Esophagus muscularis mucosa (tissue), 4 donors: ENCODE data around the gene TRAF1. TPM values are rescaled to one million over a fixed set of nuclear protein-coding genes. Genes with fewer than 3 reads are reported as not detected.
A peak's percentile ranks its signal among the peaks of the same experiment; 100 is the strongest.

Source experiments
- DNase-seq: peaks from one replicate; pipeline ENCODE4 v3.0.0-alpha.2; 2017; ENCODE audit errors: extremely low spot score
- H3K27ac ChIP-seq, 4 donors: fragments of 200-600 bp; sonication (generic); replicated peaks in 1 of 4; 1 replicate in 3 of 4; 2 replicates in 1 of 4; pipeline ENCODE4 v1.5.1; 2016 to 2019; ENCODE audit warnings: mild to moderate bottlenecking in 1 of 4
- H3K27me3 ChIP-seq, 4 donors: fragments of 200-600 bp; sonication (generic); one replicate each; pipeline versions ENCODE4 v1.5.1 to v1.6.0; 2016 to 2019
- H3K36me3 ChIP-seq, 4 donors: fragments of 200-600 bp; sonication (generic); one replicate each; pipeline ENCODE4 v1.5.1; 2016 to 2019
- H3K4me1 ChIP-seq, 4 donors: fragments of 200-600 bp; sonication (generic); one replicate each; pipeline ENCODE4 v1.5.1; 2016 to 2019
- H3K4me3 ChIP-seq, 4 donors: fragments of 200-600 bp; sonication (generic); 1 replicate in 2 of 4; 2 replicates in 2 of 4; pipeline ENCODE4 v1.5.1; 2016 to 2019; ENCODE audit warnings: mild to moderate bottlenecking in 4 of 4, moderate library complexity in 1 of 4
- H3K9me3 ChIP-seq, 4 donors: fragments of 200-600 bp; sonication (generic); 1 replicate in 3 of 4; 2 replicates in 1 of 4; pipeline ENCODE4 v1.5.1; 2016 to 2019
- EP300 ChIP-seq: sonication (generic); formaldehyde crosslinking; IDR thresholded peaks from one replicate; pipeline ENCODE4 v1.6.1; 2017; ENCODE audit warnings: antibody characterized with exemption
- POLR2A ChIP-seq: fragments of 450-650 bp; IDR thresholded peaks from one replicate; pipeline ENCODE4 v1.6.1; 2017; ENCODE audit warnings: antibody characterized with exemption, moderate library complexity, mild to moderate bottlenecking, low read depth
- POLR2AphosphoS5 ChIP-seq, 2 donors: sonication (generic); formaldehyde crosslinking; IDR thresholded peaks; one replicate each; pipeline ENCODE4 v1.6.1; 2017; ENCODE audit warnings: antibody characterized with exemption in 2 of 2
- WGBS: methylation state at CpG from one replicate; pipeline ENCODE4 v1.1.5; 2018; 5-methylcytosine and 5-hydroxymethylcytosine counted together
- intact Hi-C: fragments of 100-400 bp; cut with DNase I; formaldehyde crosslinking; loops from one replicate; pipeline ENCODE4 v1.15.1; 2023
- total RNA-seq, 4 donors: library from RNA; depleted of rRNA; stranded (reverse); fragments of >200 nt; gene quantifications; one replicate each; pipeline versions ENCODE4 v1.1.0 to v1.2.1, GENCODE V29; 2016
- TF ChIP-seq, protein P1 (sequence below), 3 experiments: fragments of 200-600 bp in 2 of 3; fragments of 450-650 bp in 1 of 3; sonication (generic) in 2 of 3; IDR thresholded peaks; one replicate each; pipeline ENCODE4 v1.5.1; 2017 to 2019; ENCODE audit warnings: antibody characterized with exemption in 3 of 3, mild to moderate bottlenecking in 2 of 3, moderate library complexity in 1 of 3

Gene TRAF1
- total RNA-seq, 4 donors from 2014 or later = 4.0 to 7.4 (median 5.5) TPM

DNA sequence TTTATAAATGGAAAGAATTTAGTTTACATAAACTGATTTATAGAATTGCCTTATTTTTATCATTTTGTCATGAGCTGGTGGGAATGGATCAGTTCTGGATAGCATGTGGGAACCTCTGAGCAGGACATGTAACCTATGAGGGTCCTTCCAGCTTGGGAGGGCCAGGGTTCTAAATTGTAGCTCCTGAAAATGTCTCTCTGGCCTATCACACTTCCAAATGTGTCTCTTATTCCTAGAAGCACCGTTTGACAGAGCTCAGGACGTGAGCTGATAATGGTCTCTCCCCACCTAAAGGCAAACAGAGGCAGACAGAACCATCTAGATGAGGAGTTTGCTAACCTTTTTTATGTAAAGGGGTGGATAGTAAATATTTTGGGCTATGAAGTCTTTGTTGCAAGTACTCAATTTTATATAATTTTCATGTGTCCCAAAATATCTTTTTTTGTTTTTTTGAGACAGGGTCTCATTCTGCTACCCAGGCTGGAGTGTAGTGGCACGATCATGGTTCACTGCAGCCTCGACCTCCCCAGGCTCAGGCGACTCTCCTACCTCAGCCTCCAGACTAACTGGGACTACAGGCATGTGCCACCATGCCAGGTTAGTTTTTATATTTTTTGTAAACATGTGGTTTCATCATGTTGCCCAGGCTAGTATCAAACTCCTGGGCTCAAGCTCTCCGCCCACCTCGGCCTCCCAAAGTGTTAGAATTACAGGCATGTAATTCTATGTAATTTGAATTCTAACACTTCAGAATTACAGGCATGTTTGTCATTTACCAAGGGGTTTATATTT is 4.0 kb downstream of the TRAF1 start:
- TF ChIP-seq, protein P1, sequence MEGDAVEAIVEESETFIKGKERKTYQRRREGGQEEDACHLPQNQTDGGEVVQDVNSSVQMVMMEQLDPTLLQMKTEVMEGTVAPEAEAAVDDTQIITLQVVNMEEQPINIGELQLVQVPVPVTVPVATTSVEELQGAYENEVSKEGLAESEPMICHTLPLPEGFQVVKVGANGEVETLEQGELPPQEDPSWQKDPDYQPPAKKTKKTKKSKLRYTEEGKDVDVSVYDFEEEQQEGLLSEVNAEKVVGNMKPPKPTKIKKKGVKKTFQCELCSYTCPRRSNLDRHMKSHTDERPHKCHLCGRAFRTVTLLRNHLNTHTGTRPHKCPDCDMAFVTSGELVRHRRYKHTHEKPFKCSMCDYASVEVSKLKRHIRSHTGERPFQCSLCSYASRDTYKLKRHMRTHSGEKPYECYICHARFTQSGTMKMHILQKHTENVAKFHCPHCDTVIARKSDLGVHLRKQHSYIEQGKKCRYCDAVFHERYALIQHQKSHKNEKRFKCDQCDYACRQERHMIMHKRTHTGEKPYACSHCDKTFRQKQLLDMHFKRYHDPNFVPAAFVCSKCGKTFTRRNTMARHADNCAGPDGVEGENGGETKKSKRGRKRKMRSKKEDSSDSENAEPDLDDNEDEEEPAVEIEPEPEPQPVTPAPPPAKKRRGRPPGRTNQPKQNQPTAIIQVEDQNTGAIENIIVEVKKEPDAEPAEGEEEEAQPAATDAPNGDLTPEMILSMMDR (IDR thresholded peaks at IDR 0.05) = no peak
- no peak for TF ChIP-seq POLR2AphosphoS5 (IDR thresholded peaks at IDR 0.05)
- TF ChIP-seq POLR2A = no peak
- no peak for TF ChIP-seq EP300
- Histone ChIP-seq H3K9me3 (peaks cover 0 to under 1% (median 0%) of the 10 kb centered on the region in 4 donors), H3K27me3 (no peaks in the 10 kb centered on the region), H3K27ac (peak overlapping the region; percentile 49 to 80 (median 76)), H3K4me1 (peaks cover 25 to 63% (median 44%) of the 10 kb centered on the region in 4 donors), H3K4me3 (no peak overlapping the region), H3K36me3 (peaks cover 0 to 3% (median 0%) of the 10 kb centered on the region in 4 donors)
- no peak for DNase-seq
- WGBS = 76% methylated on average over 7 of the region's 7 CpGs
- intact Hi-C loops = no loop called here

DNA sequence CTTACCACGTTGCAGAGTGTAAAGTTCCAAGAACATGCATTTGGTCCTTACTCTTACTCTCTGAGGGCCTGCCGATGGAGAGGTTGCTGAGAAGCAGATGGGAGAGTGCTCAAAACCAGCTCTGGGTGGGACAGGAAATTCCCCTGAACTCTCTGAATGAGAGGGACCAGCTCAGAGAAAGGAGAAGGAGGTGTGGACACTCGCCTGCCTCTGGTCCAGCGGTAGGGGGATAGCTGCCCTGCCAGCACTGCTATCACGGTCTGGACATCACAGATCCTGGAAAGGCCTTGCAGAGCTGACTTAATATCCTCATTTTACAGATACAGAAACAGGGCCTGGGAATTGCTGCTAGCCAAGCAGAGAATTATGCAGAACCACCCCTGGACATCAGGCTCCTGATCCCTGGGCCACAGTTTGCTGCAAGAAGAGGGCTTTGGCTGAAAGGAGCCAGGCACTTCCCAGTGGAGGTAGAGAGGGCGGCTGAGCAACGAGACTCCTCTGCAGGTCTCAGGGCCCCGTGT is 4.9 kb downstream of the TRAF1 start:
- intact Hi-C loops = no loop called here
- Histone ChIP-seq H3K27ac (peak overlapping the region; percentile 49 to 80 (median 76)), H3K36me3 (peaks cover 0 to 5% (median 0%) of the 10 kb centered on the region in 4 donors), H3K27me3 (no peaks in the 10 kb centered on the region), H3K4me3 (no peak overlapping the region), H3K4me1 (peaks cover 29 to 66% (median 47%) of the 10 kb centered on the region in 4 donors), H3K9me3 (peaks cover 0 to 3% (median 0%) of the 10 kb centered on the region in 4 donors)
- TF ChIP-seq, protein P1 (IDR thresholded peaks at IDR 0.05) = no peak
- TF ChIP-seq POLR2A (no peak), POLR2AphosphoS5 (IDR thresholded peaks at IDR 0.05) (no peak), EP300 (no peak)
- 55% methylated on average over 7 of the region's 8 CpGs for WGBS
- no peak for DNase-seq

DNA sequence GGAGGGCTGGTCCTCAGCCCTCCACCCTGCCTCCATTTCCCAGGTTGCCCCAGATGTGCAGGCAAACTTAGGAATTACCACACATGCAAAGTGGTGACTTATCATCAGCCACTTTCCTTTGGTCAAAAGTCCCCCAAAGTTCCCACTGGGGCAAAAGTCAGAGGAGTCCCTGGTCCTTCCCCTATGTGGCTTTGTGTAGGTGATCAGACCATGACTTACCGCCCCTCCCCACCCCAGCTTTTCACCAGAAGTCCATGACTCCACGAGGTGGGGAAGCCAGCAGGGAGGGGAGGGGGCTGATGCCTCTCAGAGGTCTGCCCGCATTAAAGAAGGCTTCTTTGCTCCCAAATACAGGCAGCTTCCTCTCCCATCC is 5.8 kb downstream of the TRAF1 start:
- intact Hi-C loops = no loop called here
- TF ChIP-seq EP300 (no peak), POLR2A (no peak), POLR2AphosphoS5 (IDR thresholded peaks at IDR 0.05) (no peak)
- TF ChIP-seq, protein P1 (IDR thresholded peaks at IDR 0.05) = no peak
- peaks cover 0 to 3% (median 0%) of the 10 kb centered on the region in 4 donors for H3K9me3 ChIP-seq
- H3K27me3 ChIP-seq = no peaks in the 10 kb centered on the region
- 62% methylated on average over 2 of the region's 3 CpGs for WGBS
- H3K4me1 ChIP-seq = peaks cover 31 to 67% (median 54%) of the 10 kb centered on the region in 4 donors
- peaks cover 0 to 5% (median 0%) of the 10 kb centered on the region in 4 donors for H3K36me3 ChIP-seq
- no peak overlapping the region for H3K4me3 ChIP-seq
- no peak for DNase-seq
- peak overlapping the region; percentile 74 to 83 (median 80) for H3K27ac ChIP-seq

DNA sequence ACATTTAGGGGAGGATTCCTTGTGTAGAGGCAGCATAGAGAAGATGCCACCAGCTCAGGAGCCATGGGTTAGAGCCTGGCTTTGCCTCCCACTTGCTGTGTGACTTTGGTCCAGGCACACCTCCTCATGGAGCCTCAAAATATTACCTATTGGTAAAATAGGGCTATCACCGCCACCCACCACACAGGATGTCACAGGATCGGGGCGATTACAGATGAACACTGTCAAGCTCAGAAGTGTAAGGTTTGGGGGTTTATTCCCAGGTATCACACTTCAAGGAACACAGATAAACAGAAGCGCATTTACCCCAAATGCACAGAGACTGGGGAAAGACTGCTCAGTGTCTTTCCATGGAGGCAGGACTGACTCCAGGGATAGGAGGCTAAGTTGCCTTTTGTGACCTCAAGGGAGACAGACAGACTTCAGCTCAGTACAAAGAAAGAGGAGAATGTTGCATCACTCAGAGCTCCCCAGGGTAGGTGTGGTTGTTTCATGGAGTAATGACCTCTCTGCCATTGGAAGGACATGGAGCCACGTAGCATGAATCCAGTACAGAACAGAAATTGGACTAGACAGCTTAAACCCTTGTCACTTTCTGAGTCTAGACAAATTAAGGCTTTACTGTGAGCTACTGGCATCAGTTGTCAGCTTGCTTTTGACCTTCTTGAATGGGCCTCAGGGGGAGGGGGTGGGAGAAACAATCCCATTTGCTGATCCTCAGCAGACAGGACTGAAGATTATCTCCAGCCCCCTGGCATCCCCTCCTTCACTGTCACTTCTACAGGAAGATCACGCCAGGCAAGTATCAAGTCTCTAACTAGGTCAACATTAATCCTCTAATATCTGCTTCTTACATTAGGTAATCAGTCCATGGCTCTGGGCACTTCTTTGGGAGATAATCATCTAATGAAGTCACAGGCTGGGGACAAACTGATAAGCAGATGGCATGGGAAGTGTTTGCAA is 6.5 kb downstream of the TRAF1 start:
- peaks cover 31 to 70% (median 60%) of the 10 kb centered on the region in 4 donors for H3K4me1 ChIP-seq
- H3K4me3 ChIP-seq = no peak overlapping the region
- DNase-seq = no peak
- intact Hi-C loops = no loop called here
- peaks cover 0 to 5% (median 0%) of the 10 kb centered on the region in 4 donors for H3K36me3 ChIP-seq
- H3K9me3 ChIP-seq = peaks cover 0 to 3% (median 0%) of the 10 kb centered on the region in 4 donors
- H3K27me3 ChIP-seq = no peaks in the 10 kb centered on the region
- 85% methylated on average over 3 of the region's 6 CpGs for WGBS
- peak overlapping the region; percentile 74 to 83 (median 80) for H3K27ac ChIP-seq
- no peak for TF ChIP-seq EP300
- TF ChIP-seq, protein P1 (IDR thresholded peaks at IDR 0.05) = no peak
- TF ChIP-seq POLR2A = no peak
- TF ChIP-seq POLR2AphosphoS5 (IDR thresholded peaks at IDR 0.05) = no peak
